GM23248 (cell line): ENCODE data around the gene IGF2. TPM values are rescaled to one million over a fixed set of nuclear protein-coding genes. Genes with fewer than 3 reads are reported as not detected.

Source experiments
- DNase-seq: peaks from one replicate; pipeline ENCODE4 v3.0.0-alpha.2; 2015
- H2AFZ ChIP-seq: fragments of 200-600 bp; sonication (generic); 2 replicates; pipeline ENCODE4 v1.6.1; 2016; ENCODE audit warnings: antibody characterized with exemption
- H3F3A ChIP-seq: fragments of 200-600 bp; sonication (generic); 2 replicates; pipeline ENCODE4 v1.6.1; 2016; ENCODE audit warnings: mild to moderate bottlenecking, antibody characterized with exemption, mixed run types; ENCODE audit not compliant: insufficient read depth
- H3K27ac ChIP-seq: fragments of 200-600 bp; sonication (generic); 2 replicates; pipeline ENCODE4 v1.5.1; 2016; ENCODE audit warnings: mild to moderate bottlenecking
- H3K27me3 ChIP-seq: fragments of 200-600 bp; sonication (generic); replicated peaks from 2 replicates; pipeline ENCODE4 v1.6.1; 2016; ENCODE audit warnings: mild to moderate bottlenecking; ENCODE audit not compliant: insufficient read depth
- H3K36me3 ChIP-seq: fragments of 200-600 bp; sonication (generic); 2 replicates; pipeline ENCODE4 v1.6.1; 2016; ENCODE audit warnings: low read depth, mild to moderate bottlenecking
- H3K4me1 ChIP-seq: fragments of 200-600 bp; sonication (generic); 2 replicates; pipeline ENCODE4 v1.6.1; 2016; ENCODE audit warnings: mild to moderate bottlenecking; ENCODE audit not compliant: insufficient read depth
- H3K4me2 ChIP-seq: fragments of 200-600 bp; sonication (generic); one replicate; pipeline ENCODE4 v1.6.1; 2016; ENCODE audit warnings: mild to moderate bottlenecking; ENCODE audit not compliant: unreplicated experiment
- H3K4me3 ChIP-seq: fragments of 200-600 bp; sonication (generic); 2 replicates; pipeline ENCODE4 v1.5.1; 2016; ENCODE audit warnings: mild to moderate bottlenecking
- H3K79me2 ChIP-seq: fragments of 200-600 bp; sonication (generic); 2 replicates; pipeline ENCODE4 v1.6.1; 2016; ENCODE audit warnings: mild to moderate bottlenecking; ENCODE audit not compliant: insufficient read depth
- H3K9ac ChIP-seq: fragments of 200-600 bp; sonication (generic); 2 replicates; pipeline ENCODE4 v1.6.1; 2016; ENCODE audit warnings: mild to moderate bottlenecking
- H3K9me2 ChIP-seq: fragments of 200-600 bp; sonication (generic); 2 replicates; pipeline ENCODE4 v1.6.1; 2016; ENCODE audit warnings: mixed run types, mild to moderate bottlenecking, moderate library complexity; ENCODE audit not compliant: insufficient read depth
- H3K9me3 ChIP-seq: fragments of 200-600 bp; sonication (generic); one replicate; pipeline ENCODE4 v1.6.1; 2017; ENCODE audit warnings: low read depth
- H4K20me1 ChIP-seq: fragments of 200-600 bp; sonication (generic); 2 replicates; pipeline ENCODE4 v1.6.0; 2016; ENCODE audit not compliant: insufficient read depth
- EZH2 ChIP-seq: fragments of 200-600 bp; sonication (generic); IDR thresholded peaks from 2 replicates; pipeline ENCODE4 v1.6.1; 2018; ENCODE audit warnings: antibody characterized with exemption, mild to moderate bottlenecking; ENCODE audit not compliant: insufficient read depth, poor library complexity, severe bottlenecking
- EZH2phosphoT487 ChIP-seq: fragments of 200-600 bp; sonication (generic); IDR thresholded peaks from 2 replicates; pipeline ENCODE4 v1.6.1; 2018; ENCODE audit warnings: antibody characterized with exemption, moderate library complexity, mild to moderate bottlenecking, low read depth; ENCODE audit not compliant: insufficient read depth
- WGBS, 2 experiments: methylation state at CpG; one replicate each; pipeline ENCODE4 v1.1.6; 2015 to 2017; ENCODE audit warnings: low lambda C conversion rate in 2 of 2, low coverage in 1 of 2; ENCODE audit errors: missing lambda C conversion rate in 2 of 2; 5-methylcytosine and 5-hydroxymethylcytosine counted together
- in situ Hi-C: fragments of 300-500 bp; cut with MboI; formaldehyde crosslinking; loops from 2 replicates; pipeline ENCODE4 v1.15.0; 2020
- polyA plus RNA-seq: library from polyadenylated mRNA; unstranded; fragments of >200 nt; fragmentation: Nextera tagmentation; extraction: Ambion mirVana; gene quantifications from 2 replicates; pipeline ENCODE4 v1.2.1, GENCODE V29; 2016
- total RNA-seq: library from RNA; depleted of rRNA; stranded (reverse); fragments of >200 nt; shearing (Covaris generic); gene quantifications from 2 replicates; pipeline ENCODE4 v1.2.3, GENCODE V29; 2014

IGF2 gene
- total and polyA plus RNA-seq, 2 experiments from 2014 or later: 0.06 TPM; not detected in 1

DNA sequence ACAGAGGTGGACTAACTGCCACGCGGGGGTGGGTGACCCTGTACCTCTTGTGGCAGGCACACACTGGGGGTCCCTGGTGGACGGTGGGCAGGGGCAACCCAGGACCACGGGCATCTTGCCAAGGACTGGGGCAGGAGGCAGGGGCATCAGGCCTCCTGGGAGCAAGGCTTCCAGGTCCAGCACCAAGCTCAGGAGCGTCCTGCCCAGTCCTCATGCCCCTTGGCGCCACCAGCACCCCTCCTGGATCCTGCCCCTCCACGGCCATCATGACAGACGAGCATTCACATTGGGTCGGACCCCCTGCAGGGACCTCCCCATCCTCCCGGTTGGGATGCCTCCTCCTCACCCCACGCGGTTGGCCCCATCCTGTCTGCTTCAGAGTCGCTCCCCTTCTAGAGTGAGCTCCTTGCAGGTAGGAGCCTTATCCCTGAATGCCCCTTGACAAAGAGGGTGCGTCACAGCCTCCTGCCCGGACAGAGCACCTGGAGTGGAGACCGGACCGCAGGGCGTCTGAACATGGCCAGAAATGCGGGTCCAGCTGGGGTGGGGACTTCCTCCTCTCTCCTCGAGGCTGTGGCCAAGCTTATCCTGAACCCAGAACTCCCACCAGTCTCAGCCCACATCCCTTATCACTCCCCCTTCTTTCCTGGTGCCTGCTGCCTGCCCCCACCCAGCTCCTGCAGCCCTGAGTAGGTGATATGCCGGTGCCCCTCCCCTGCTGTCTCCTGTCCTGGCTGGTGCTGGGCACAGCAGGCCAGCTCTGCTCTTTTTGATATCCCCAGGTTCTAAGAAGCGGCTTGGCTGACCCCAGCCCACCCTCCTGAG, 40.3 kb downstream of the IGF2 start:
- H3K27me3 ChIP-seq: 0 out of 2 replicates have a peak, but pooled peaks cover 6% of the 10 kb centered on the region
- H3K9me3 ChIP-seq: no peaks in the 10 kb centered on the region
- TF ChIP-seq EZH2: no peak
- TF ChIP-seq EZH2phosphoT487: no peak
- 79 to 80% methylated on average over 21 to 22 of the region's 22 CpGs for WGBS, 2 experiments
- H3K27ac ChIP-seq: no peak overlapping the region
- H3F3A ChIP-seq: no peaks in the 10 kb centered on the region; the same call in 1 of the 2 replicates
- no peaks in the 10 kb centered on the region for H3K36me3 ChIP-seq
- H3K4me2 ChIP-seq: no peak overlapping the region
- in situ Hi-C loops: no loop called here
- H3K79me2 ChIP-seq: no peaks in the 10 kb centered on the region
- H4K20me1 ChIP-seq: no peaks in the 10 kb centered on the region
- DNase-seq: no peak
- no peak overlapping the region for H3K4me3 ChIP-seq
- no peak overlapping the region for H2AFZ ChIP-seq
- no peak overlapping the region for H3K9ac ChIP-seq
- H3K9me2 ChIP-seq: no peaks in the 10 kb centered on the region
- H3K4me1 ChIP-seq: peaks cover 31% of the 10 kb centered on the region

DNA sequence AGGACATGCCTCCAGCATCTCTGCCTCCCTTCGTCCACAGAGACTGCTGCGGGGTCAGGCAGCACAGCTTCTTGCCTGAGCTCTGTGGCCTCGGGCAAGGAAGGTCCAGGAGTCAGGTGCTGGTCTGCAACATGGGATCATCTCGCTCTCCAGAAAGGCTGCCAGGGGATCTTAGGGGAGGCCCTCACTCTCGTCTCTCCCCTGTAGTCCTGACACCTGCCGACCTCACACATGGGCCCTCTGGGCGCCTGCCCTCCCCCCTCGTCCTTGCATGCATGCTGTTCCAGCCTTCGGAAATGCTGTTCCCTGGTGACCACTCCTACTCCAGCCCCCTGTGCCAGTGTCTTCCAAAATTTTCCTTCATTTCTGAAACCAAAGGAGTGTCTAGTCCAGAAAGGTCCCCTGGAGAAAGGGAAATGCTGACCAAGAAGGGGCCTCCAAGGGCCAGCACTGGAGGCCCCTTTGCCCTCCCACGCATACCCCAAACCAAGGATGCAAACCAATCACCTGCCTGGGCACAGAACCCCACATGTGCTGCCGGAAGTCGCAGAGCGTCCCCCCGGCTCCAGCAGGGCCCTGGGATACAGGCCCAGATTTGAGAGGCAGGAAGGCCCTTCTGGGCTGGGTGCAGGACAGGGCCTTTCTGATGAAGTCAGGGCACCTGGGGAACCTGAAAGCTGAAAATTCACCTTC, 41.0 kb downstream of the IGF2 start:
- H3K27ac ChIP-seq: no peak overlapping the region
- H3K9me3 ChIP-seq: no peaks in the 10 kb centered on the region
- no peak overlapping the region for H3K4me2 ChIP-seq
- no peak overlapping the region for H2AFZ ChIP-seq
- H4K20me1 ChIP-seq: no peaks in the 10 kb centered on the region
- in situ Hi-C loops: no loop called here
- no peaks in the 10 kb centered on the region for H3K36me3 ChIP-seq
- H3K4me1 ChIP-seq: peaks cover 38% of the 10 kb centered on the region
- TF ChIP-seq EZH2phosphoT487 (no peak), EZH2 (no peak)
- H3K9ac ChIP-seq: no peak overlapping the region
- no peaks in the 10 kb centered on the region for H3K9me2 ChIP-seq
- DNase-seq: no peak
- H3K4me3 ChIP-seq: no peak overlapping the region
- H3F3A ChIP-seq: no peaks in the 10 kb centered on the region; the same call in 1 of the 2 replicates
- WGBS, 2 experiments: 84% methylated on average over 14 of the region's 14 CpGs
- H3K27me3 ChIP-seq: 0 out of 2 replicates have a peak, but pooled peaks cover 6% of the 10 kb centered on the region
- no peaks in the 10 kb centered on the region for H3K79me2 ChIP-seq

DNA sequence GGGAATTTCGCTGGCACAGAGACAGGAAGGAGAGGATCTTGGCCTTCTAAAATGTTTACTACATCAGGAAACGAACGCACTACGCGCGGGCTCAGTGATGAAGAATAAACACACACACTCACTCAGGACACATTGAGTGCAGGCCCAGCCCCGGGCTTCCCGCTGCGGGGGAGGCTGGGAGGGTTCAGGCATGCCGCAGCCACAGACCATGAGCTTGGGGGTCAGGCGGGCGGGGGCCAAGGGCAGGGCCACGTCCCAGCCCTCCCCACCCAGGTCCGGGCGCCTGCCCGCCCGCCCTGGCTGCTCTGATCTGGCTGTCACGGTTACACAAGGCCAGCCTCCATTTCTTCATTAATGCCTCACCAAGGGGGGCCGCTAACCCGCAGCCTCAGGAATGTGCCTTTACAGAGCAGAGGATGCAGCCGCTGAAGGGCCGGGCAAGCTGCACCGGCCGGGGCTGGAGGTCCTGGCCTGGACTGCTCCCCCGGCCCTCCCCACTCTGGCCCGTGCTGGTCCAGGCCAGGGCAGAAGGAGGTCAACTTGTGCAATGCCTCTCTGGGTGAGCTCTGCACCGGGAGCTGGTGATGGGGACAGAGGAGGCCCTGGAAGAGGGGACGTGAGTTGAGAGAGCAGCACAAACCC, 41.7 kb downstream of the IGF2 start:
- Histone ChIP-seq H3K4me1 (peaks cover 38% of the 10 kb centered on the region), H3K4me2 (peak overlapping the region; percentile 34), H4K20me1 (no peaks in the 10 kb centered on the region), H3K4me3 (0 out of 2 replicates have a peak overlapping the region, but pooled peaks have one; percentile 16), H3K9ac (peak overlapping the region; percentile 63), H3K9me3 (no peaks in the 10 kb centered on the region), H3K27me3 (0 out of 2 replicates have a peak, but pooled peaks cover 6% of the 10 kb centered on the region), H3K36me3 (no peaks in the 10 kb centered on the region), H3K79me2 (no peaks in the 10 kb centered on the region), H3K27ac (peak overlapping the region; percentile 52), H2AFZ (peak overlapping the region; percentile 58), H3K9me2 (no peaks in the 10 kb centered on the region), H3F3A (no peaks in the 10 kb centered on the region; the same call in 1 of the 2 replicates)
- in situ Hi-C loops: no loop called here
- peak; percentile 81 for DNase-seq
- no peak for TF ChIP-seq EZH2
- no peak for TF ChIP-seq EZH2phosphoT487
- WGBS, 2 experiments: 19 to 22% methylated on average over 19 to 26 of the region's 28 CpGs

DNA sequence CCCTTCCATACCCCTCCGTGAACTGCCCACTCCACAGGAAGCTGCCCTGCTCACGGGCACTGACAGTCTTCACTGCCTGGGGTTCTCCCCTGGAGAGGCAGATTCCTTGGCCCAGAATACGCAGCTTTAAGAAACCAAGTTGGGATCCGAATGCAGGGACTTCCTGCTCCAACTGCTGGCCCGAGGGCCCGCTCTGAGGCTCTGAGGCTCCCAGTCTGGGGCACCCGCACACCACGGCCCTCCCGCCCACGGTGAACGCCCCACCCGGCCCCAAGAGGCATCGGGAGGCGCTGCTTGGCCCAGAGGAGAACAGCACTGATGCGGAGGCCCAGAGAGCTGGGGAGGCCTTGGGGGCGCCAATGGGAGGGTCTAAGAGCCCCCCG, 42.3 kb downstream of the IGF2 start:
- Histone ChIP-seq H3F3A (no peaks in the 10 kb centered on the region; the same call in 1 of the 2 replicates), H3K27me3 (0 out of 2 replicates have a peak, but pooled peaks cover 4% of the 10 kb centered on the region), H3K4me1 (peaks cover 38% of the 10 kb centered on the region), H2AFZ (peak overlapping the region; percentile 58), H3K4me3 (0 out of 2 replicates have a peak overlapping the region, but pooled peaks have one; percentile 16), H3K79me2 (no peaks in the 10 kb centered on the region), H3K9me3 (no peaks in the 10 kb centered on the region), H4K20me1 (no peaks in the 10 kb centered on the region), H3K27ac (peak overlapping the region; percentile 52), H3K9ac (peak overlapping the region; percentile 63), H3K4me2 (peak overlapping the region; percentile 80), H3K36me3 (no peaks in the 10 kb centered on the region), H3K9me2 (no peaks in the 10 kb centered on the region)
- 41 to 43% methylated on average over 16 to 17 of the region's 17 CpGs for WGBS, 2 experiments
- in situ Hi-C loops: no loop called here
- TF ChIP-seq EZH2phosphoT487: no peak
- no peak for TF ChIP-seq EZH2
- peak; percentile 52 for DNase-seq
